Suprapubic skin (tissue), 4 donors: Measurements from ENCODE around the gene ATP10B.

ENCODE experiments used
- CTCF ChIP-seq, 2 donors: fragments of 200-600 bp in 1 of 2; fragments of 450-650 bp in 1 of 2; sonication (generic) in 1 of 2; IDR thresholded peaks; one replicate each; pipeline ENCODE4 v1.5.1; 2016 to 2019; ENCODE audit warnings: antibody characterized with exemption in 2 of 2, mild to moderate bottlenecking in 1 of 2, moderate library complexity in 1 of 2
- POLR2A ChIP-seq, 2 donors: fragments of 450-650 bp; IDR thresholded peaks; one replicate each; pipeline ENCODE4 v1.6.1; 2017; ENCODE audit warnings: antibody characterized with exemption in 2 of 2, mild to moderate bottlenecking in 2 of 2, moderate library complexity in 2 of 2
- POLR2AphosphoS5 ChIP-seq, 3 donors: sonication (generic); formaldehyde crosslinking; IDR thresholded peaks; one replicate each; pipeline ENCODE4 v1.6.1; 2017; ENCODE audit warnings: antibody characterized with exemption in 3 of 3

GRCh38 chr5:160542840-160543239, 309.2 kb downstream of the ATP10B start:
- TF ChIP-seq POLR2A (IDR thresholded peaks at IDR 0.05): no peak
- no peak for TF ChIP-seq POLR2AphosphoS5 (IDR thresholded peaks at IDR 0.05)
- no peak for TF ChIP-seq CTCF (IDR thresholded peaks at IDR 0.05)
